SHP77 treated with DMSO at 0.1 percent for 48 hours (cell line): ENCODE data around the gene CAMK2D.
A peak's percentile ranks its signal among the peaks of the same experiment; 100 is the strongest.

Experiments
- DNase-seq: peaks from one replicate; lab custom pipeline; 2025; lab: John Stamatoyannopoulos, UW

The CAMK2D gene

GRCh38 chr4:113682730-113683537 is 78.6 kb downstream of the CAMK2D start:
- peak; percentile 58 for DNase-seq

GRCh38 chr4:113678641-113679040 is 82.9 kb downstream of the CAMK2D start:
- no peak for DNase-seq

GRCh38 chr4:113677325-113677724 is 84.2 kb downstream of the CAMK2D start:
- no peak for DNase-seq

GRCh38 chr4:113675731-113676697 is 85.5 kb downstream of the CAMK2D start:
- DNase-seq: no peak

- no peak for DNase-seq
Observed at GRCh38 chr4:113674733-113675132, 86.8 kb downstream of the CAMK2D start.

GRCh38 chr4:113674251-113674650 is 87.3 kb downstream of the CAMK2D start:
- no peak for DNase-seq

- no peak for DNase-seq
Observed at GRCh38 chr4:113673450-113673849, 88.1 kb downstream of the CAMK2D start.

GRCh38 chr4:113666386-113667114 is 95.0 kb downstream of the CAMK2D start:
- DNase-seq: no peak

- no peak for DNase-seq
Observed at GRCh38 chr4:113665036-113665435, 96.5 kb downstream of the CAMK2D start.

GRCh38 chr4:113662581-113662980 is 99.0 kb downstream of the CAMK2D start:
- no peak for DNase-seq

GRCh38 chr4:113659127-113659526 is 102.4 kb downstream of the CAMK2D start:
- no peak for DNase-seq

GRCh38 chr4:113657586-113658233 is 103.8 kb downstream of the CAMK2D start:
- no peak for DNase-seq

- no peak for DNase-seq
Observed at GRCh38 chr4:113653871-113654270, 107.7 kb downstream of the CAMK2D start.

- no peak for DNase-seq
Observed at GRCh38 chr4:113646442-113646822, 115.1 kb downstream of the CAMK2D start.

GRCh38 chr4:113645771-113646441 is 115.6 kb downstream of the CAMK2D start:
- DNase-seq: no peak

GRCh38 chr4:113645288-113645687 is 116.2 kb downstream of the CAMK2D start:
- DNase-seq: no peak

GRCh38 chr4:113644398-113644797 is 117.1 kb downstream of the CAMK2D start:
- no peak for DNase-seq

- no peak for DNase-seq
Observed at GRCh38 chr4:113643505-113643904, 118.0 kb downstream of the CAMK2D start.

GRCh38 chr4:113641025-113641431 is 120.5 kb downstream of the CAMK2D start:
- DNase-seq: no peak

- no peak for DNase-seq
Observed at GRCh38 chr4:113639326-113639725, 122.2 kb downstream of the CAMK2D start.

GRCh38 chr4:113638562-113638832 is 123.0 kb downstream of the CAMK2D start:
- no peak for DNase-seq
